GM18520 (cell line): ENCODE data around the gene EOGT.

Experiments
- ATAC-seq: cut with Tn5 transposase; IDR thresholded peaks from one replicate; pipeline ENCODE4 v1.9.1; 2021; ENCODE audit not compliant: unreplicated experiment

Gene EOGT

DNA sequence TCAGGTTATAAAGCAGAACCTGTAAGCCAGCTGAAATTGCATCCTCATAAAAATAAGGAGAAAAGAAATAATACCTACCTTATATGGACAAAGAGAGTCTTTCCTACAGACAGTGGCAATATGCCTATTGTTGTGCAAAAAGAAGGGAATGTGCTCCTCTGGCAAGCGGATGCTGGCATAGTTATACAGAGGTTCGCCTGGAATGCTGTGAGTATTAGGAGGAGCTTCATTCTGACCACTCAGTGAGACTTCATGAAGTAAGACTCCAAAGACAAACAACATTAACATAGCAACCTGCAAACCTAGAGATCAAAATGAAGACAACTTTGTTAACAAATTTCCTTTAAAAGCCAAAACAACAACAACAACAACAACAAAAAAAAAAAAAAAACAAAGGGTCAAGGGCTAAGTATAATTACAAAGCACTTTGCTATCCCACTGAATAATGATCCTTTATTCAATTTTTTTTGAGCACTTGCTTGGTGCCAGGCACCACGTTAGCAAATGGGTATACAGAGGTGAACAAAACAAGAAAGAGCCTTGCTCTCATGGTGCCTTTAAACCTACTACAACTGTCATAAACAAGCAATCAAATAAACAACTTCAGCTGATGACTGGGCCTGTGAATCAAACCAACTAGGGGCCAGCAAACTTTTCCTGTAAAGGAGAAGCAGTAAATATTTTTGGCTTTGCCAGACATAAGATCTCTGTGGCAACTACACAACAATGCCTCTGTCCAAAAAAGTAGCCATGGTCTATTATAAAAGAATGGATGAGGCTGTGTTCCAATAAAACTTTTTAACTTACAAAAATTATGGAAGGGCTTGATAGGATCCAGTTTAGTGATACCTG is 3.7 kb downstream of the EOGT start:
- no peak for ATAC-seq

DNA sequence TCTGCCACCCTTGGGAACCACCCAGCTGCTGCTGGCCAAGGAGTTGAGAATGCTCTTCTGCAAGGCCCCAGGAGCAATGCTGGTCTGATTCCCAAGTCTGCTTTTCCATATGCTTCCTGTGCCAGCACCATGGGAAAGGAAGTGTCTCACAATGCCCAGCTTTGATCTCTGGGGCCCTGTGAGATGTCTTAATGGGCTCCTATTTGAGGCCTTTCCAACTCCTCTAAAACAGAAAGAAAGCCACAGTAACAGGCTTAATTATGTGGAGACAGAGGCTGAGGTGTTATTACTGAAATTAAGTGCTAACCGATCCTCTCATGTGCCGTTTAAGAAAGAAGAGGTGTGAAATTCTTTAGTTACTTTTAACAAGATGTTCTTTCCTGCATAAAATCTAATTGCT is 4.5 kb downstream of the EOGT start:
- peak; percentile 33 for ATAC-seq

DNA sequence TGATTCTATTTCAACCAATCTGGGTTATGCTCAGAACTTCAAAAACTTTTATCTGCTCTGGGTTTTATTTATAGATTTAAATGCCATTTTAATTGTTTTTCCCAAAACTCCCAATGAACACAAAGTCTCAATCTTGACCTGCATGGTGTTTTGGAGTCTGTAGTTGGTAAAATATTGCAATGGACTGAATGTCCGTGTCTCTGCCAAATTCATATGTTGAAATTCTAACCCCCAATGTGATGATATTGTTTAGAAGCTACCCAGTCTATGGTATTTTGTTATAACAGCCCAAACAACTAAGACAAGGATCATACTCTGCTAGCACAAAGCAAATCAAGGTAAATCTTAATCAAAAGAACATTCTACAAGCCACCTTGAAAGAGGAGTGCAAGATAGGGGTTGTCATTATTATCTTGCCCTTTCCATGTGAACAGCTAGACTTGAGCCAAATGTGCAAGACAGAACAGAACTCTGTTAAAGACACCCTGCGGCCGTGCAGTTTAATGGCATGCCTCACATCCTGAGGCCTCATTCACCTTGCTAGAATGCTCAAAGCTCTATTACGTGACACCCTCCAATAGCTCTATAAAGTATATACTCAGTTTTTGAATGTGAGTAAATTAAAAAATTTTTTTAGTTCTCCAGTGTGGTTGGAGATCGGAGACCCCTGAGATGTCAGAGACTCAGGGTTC is 7.5 kb downstream of the EOGT start:
- ATAC-seq: no peak

DNA sequence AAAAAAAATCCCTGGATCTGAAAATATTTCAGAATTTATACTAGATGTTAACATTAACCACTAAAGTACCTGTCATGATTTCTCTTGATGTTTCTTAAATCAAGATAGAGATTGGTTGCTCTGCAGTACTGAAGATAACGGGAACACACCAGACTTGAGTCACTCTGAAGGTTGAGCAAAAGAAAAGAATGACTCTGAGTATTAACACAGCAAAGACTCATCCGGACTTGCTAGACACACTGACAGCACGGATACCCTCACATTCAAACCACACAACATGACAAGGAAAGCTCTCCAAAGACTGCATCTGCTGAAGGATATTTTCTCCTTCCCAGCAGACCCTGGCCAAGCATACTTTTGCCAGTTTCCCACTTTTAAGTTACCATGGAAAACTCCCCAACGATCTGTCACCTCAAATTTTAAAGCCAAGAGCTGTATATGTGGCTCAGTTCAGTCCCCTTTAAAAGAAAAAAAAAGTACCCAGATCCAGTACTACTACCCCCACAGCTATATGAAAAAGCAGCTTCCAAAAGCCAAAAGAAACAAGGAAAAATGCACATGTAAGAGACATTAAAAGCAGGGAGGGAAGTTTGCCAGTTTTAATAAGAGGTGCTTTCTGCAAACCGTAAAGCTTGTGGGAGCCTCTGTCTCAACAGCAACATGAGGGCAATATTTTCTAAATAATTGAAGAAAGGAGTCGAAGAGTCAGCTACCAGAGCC is 8.3 kb downstream of the EOGT start:
- no peak for ATAC-seq

DNA sequence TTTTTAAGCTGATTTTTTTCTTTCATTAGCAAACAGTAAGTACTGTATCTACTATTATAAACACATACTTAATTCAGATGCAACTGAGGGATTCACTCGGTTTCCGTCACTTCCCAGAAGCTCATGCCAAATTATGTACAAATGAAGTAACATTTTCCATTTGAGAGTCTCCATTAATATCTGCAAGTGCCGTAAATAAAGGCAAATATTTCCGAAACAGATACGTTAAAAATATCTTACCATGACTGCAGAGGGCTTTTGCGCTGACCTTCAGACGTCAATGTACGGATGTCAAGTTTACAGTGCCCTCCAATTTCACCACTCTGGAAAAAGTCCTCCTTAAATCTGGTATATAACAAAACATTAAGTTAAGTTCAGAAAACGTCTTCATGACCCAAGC is 9.3 kb downstream of the EOGT start:
- ATAC-seq: no peak

DNA sequence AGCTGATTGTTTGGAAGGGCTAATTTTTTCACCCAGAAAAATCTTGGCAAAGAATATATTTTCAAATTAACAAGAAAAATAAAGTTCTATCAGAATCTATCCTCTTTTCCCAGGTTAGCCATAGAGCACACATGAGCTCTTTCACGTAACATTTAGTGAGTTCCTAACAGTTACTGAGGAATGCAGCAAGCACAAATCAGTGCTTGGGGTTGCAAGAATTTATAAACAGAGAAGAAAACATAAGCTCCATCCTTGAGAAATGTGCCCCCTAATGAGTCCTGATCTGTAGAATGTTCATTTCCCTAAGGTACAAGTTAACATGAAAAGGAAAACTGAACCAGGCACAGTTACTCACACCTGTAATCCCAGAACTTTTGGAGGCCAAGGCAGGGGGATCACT is 13.9 kb downstream of the EOGT start:
- ATAC-seq: no peak

DNA sequence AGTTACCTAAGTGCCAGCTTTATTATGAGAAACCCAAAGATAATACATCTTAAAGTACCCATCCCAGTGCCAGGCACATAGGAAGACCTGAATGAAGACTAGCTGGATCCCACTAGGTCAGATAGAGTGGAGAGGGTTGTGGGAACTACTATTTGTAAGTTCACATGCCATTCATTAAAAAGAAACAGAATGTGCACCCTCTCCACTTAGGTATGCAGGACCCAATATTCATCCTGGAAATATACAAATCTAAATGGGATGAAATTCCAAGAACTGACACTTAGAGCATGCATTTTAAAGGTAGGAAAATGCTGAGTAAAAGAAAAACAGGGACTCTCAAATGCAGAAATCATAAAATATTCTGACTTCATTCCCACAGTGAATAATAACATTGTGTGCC is 14.3 kb downstream of the EOGT start:
- ATAC-seq: no peak

DNA sequence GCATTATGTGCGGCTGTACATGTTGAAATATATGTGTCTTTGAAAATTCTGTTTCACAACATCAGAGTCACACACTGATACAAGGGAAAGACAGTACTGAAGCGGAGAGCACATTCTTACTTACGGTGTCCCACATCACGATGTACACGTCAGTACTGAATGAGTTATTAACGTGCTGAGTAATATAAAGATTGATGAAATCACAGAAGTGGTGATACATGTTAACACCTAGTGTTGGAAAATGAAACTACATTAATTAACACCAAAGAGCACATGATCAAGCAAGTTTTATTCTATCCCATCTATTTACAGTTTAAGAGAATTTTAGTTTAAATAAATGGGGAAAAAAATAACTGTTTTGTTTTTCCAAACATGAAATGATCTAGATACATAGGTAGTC is 15.6 kb downstream of the EOGT start:
- ATAC-seq: peak; percentile 87

DNA sequence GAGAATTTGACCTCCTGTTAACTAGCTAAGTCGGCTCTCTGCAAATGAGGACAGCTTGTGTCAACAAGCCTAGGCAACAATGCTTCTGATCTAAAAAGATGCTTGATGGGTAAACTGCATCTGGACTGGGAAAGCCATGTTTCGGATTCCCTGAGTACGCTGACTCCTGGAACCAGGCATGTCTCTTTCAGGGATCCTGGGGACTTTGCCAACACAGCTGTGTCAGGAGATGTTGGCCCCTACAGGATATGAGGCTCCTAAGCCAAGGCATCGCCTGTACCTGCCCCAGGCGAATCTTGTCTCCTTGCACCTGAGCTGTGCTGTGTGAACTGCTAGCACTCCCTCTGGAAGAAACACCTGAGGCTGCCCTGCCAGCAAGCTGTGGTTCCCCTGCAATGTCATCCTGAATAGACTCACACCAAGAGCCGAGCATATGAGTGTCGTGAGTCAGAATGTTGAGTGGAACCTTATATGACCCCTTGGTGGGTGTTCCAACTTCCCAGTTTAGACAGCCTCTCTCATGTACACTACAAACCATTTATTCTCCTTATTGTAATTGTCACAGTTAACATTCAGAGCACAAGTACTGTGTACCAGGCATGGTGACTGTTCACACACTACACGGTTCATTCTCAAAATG is 17.0 kb downstream of the EOGT start:
- ATAC-seq: no peak

DNA sequence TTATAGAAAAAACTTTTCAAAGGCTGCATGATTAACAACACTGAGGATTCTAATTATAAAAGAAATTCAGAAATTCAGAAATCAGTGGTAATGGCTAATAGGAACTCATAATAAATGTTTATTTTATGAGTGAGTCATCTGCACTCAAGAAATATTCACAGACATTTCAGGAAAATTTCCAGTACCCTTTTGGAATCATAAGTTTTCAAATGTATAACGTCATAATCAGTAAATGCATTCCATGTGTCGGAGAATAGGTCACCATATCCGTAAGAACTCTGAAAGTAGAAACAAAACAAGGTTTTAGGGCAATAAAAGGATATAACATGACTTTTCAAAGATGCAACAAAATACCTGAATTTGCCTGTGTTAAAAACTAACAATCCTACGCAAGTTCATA is 24.7 kb downstream of the EOGT start:
- no peak for ATAC-seq

DNA sequence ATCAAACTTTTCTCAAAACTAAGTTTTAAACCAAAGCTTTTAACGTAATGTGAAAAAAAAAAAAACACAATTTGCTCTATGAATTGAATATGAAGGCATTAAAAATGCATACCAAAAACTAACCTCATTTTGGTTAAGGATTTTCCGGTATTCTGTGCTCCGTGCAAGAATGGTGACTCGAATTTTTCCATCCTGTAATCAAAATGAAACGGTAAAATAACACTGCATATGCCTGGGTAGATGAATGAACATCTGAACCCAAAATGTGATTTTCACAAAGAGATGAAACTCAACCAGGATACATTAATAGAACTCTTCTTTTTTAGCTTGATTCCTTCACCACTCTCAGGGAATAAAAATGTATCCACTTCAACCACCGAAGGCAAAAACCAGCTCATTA is 26.2 kb downstream of the EOGT start:
- no peak for ATAC-seq

DNA sequence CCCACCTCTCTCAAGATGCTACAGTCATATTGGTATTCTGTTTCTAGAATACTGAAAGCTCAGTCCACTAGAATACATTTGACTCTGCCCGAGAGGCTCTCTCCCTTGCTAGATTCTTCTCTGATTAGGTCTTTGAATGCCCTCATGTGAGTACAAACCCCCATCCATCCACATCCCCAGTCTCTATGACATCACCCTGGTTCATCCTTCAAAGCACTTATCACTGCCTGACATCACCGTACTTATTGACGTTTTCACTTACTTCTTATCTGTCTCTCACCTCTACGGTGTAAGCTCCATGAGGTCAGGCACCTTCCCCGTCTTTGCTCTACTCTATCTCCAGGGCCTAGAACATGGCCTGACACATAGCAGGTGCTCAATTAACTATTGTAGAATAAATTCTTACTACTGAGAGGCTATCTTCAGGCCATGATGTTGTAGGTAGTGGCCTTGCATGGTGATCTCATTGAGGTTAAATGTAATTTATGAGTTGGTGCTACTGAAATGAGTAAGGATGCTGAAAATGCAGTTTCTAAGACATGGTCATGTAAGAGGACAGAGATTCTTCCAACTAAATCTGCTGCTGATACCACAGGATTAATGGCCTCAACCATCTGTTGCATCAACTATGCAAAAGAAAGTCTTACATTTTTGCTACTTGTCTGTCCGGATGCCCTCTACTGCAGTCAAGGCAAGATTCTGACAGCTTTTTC is 26.8 kb downstream of the EOGT start:
- peak; percentile 71 for ATAC-seq

DNA sequence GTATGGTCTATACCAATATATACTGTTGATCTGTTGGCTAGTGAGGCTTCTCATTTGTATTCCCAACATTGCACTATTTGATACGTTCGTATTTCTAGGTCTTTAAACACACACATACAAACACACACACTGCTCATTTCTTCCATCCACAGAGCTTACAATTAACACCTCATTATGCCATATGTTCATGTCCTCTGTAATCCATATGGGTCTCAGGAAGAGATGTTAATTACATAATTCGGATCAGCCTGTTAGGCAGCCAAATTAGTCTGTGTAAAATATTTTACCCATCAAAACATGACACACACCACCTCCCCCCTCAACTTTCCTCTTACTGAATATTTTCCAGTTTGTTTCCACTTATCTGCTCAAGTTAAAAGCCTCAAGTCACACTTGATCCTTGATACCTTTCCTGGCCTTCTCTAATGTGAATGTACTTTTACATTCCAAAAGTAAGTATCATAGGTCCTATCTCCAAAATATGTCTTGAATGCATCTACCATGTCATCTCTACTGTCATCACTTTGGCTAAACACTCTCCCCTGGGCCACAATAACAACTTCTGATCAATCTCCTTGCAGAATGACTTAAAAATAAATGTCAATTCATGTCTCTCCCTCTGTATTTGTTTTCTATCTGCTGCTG is 28.2 kb downstream of the EOGT start:
- no peak for ATAC-seq

DNA sequence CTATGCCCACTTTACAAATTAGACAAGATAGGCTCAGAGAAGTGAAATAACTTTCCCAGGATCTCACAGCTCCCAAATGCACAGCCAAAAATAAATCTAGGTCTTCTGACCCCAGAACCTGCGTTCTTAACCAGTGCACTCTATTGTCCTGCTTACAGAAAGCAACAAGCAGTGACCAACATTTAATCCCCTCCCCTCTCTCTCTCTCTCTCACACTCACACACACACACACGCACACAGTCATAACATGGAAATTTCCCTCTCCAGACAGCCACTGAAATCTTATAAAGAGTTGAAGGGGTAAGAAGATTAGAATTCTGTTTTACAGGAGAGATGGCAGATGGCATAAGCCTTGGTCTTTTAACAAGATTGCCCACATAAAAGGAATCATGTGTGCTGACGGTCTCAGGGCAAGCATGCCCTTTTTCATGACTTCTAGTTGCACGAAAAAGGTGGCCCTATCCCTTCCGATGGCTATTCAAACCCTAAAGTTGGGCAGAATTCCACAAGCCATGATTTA is 29.4 kb downstream of the EOGT start:
- ATAC-seq: no peak

DNA sequence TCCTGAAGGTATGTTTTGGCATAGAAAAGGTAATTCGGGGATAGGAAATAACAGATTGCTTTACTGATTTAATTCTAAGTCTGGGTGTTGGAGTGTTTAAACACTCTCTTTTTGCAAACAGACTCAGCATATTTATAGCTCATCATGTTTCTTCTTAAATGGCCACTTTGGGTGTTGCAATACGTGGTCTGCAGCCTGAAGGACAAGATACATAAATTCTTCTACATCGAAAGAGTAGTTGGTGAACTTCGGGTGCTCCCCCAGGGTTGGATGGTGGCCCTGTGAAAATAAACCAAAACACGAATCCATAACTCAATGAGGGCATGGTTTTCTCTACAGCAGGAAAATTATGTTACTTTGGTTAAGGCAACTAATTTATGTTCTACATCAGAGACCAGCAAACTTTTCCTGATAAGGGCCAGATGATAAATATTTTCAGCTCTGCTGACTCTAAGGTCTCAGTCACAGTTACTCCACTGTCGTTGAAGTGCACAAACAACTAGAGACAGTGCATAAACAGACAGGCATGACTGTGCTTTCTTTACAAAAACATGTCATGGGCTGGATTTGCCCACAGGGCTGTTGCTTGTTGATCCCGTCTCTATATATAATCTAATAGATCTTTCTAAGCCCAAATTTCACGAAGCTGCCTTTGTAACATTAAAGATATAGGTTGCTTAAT is 35.9 kb downstream of the EOGT start:
- ATAC-seq: no peak

DNA sequence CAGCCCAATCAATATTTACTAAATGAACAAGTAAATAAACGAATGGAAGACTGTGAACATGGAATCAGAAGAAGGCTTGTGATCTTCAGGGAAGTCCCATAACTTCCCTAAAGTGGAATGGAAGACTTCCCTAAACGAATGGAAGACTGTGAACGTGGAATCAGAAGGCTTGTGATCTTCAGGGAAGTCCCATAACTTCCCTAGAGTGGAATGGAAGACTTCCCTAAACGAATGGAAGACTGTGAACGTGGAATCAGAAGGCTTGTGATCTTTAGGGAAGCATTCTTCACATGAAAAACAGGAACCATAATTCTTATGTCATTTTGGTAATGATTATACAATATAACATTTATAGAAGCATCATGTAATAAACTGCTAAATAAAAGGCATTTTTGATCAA is 38.8 kb downstream of the EOGT start:
- no peak for ATAC-seq

DNA sequence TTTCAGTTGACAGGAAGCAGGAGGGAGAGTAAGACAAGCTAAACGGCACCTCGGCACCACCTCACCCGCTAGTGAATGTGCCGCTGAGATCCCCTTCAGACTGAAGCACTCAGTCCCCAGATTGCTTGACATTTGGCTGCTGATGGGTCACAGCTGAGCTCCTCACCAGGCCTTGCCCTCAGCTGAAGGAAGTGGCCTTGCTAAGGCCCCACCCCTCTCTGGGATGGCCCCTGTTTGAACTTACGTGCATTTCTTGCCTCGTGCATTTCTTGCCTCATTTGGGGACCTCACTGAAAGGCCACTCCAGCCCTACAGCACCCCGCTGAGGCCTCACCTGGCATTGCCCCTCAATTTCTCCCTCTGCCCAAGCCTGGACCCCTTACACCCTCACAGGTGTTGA is 39.8 kb downstream of the EOGT start:
- ATAC-seq: no peak

DNA sequence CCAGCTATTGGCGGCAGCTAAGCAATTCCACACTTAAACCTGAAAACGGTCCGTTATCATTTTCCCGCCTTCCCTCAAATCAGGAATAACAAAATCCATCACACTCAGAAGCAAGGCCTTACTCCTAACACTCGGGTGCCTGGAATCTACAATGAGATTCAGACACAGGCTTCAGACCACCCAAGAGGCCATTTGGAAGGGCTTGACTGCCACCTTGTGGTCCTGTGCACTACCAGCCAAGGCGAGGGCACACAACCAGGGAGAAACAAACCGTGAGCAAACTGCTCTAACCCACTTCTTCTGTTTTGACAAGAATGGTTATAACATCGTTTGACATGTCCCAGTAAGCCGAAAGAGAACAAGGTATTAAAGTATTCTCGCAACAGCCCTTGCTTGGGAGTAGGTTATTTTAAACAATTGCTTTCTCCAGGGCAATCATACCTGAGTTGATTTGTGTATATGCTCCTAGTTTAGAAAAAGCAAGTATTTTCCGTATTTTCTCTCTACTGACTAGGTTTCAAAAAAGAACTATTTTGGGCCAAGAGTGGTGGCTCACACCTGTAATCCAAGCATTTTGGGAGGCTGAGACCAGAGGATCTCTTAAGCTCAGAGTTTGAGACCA is 41.0 kb downstream of the EOGT start:
- no peak for ATAC-seq

DNA sequence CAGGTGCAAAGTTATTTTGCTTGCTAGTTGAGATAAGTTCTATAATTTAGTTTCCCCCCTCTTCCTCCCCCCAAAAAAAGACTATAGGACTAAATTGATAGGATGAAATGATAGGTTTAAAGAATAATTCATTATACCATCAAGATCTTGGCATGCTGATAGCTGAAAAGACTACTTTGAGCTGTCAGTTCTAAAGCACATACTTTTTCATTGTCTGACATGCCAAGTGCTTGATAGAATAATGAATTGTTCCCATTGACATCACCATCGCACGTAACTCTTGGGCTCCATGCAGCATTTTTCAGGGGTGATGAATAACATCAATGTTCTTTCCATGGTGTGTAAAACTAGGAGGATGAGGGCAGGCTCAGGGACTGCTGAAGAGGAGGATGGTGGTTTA is 48.8 kb downstream of the EOGT start:
- no peak for ATAC-seq
